GM12878 (cell line): ENCODE results near the gene HYOU1. TPM values are rescaled to one million over a fixed set of nuclear protein-coding genes. Genes with fewer than 3 reads are reported as not detected.
A peak's percentile ranks its signal among the peaks of the same experiment; 100 is the strongest.

Experiments
- ATAC-seq: fragments of 200-7000 bp; cut with Tn5 transposase; 3 replicates; pipeline ENCODE4 v1.9.1; 2020; ENCODE audit warnings: mild to moderate bottlenecking, moderate library complexity
- BruUV-seq: library from RNA; stranded (reverse); fragments of 400-500 nt; replicated peaks from 2 replicates; lab custom pipeline; 2021; lab: Mats Ljungman, UMichigan
- CTCF ChIA-PET: fragments of 300-600 bp; sonication (Branson Sonifier 250); formaldehyde crosslinking; extraction: SDS; loops from one replicate; lab custom pipeline; 2021; ENCODE audit warnings: inconsistent platforms; lab: Yijun Ruan, JAX
- POLR2A ChIA-PET: fragments of 350-600 bp; formaldehyde crosslinking; extraction: SDS; loops from one replicate; lab custom pipeline; 2021; ENCODE audit warnings: inconsistent platforms; lab: Charles Lee
- RAD21 ChIA-PET: fragments of 300-600 bp; sonication (Branson Sonifier 250); formaldehyde crosslinking; loops from one replicate; lab custom pipeline; 2023; ENCODE audit warnings: antibody characterized with exemption; ENCODE audit not compliant: unreplicated experiment; lab: Charles Lee
- SMC1A ChIA-PET: fragments of 300-600 bp; sonication (Branson Sonifier 250); formaldehyde crosslinking; loops from one replicate; lab custom pipeline; 2023; ENCODE audit not compliant: unreplicated experiment, uncharacterized antibody; lab: Charles Lee
- DNase-seq: peaks from one replicate; pipeline ENCODE4 v3.0.0-alpha.2; 2011; ENCODE audit warnings: low read depth, low spot score
- FAIRE-seq: peaks from 3 replicates; lab custom pipeline; 2011; peaks lifted over from hg19 to GRCh38; lab: Jason Lieb, UNC
- H2AFZ ChIP-seq: 2 replicates; pipeline ENCODE4 v1.6.0; 2011; ENCODE audit warnings: low read depth, low read length, control low read depth; ENCODE audit not compliant: control insufficient read depth
- H3K27ac ChIP-seq: 2 replicates; pipeline ENCODE4 v1.5.1; 2011; ENCODE audit warnings: control low read depth; ENCODE audit not compliant: control insufficient read depth, insufficient read depth
- H3K27me3 ChIP-seq, 2 experiments: replicated peaks in 1 of 2; 2 replicates each; pipeline versions ENCODE4 v1.6.0 to v1.6.1; 2011; ENCODE audit warnings: low read length in 1 of 2; ENCODE audit not compliant: control insufficient read depth in 2 of 2, insufficient read depth in 2 of 2
- H3K36me3 ChIP-seq, 2 experiments: 2 replicates each; pipeline ENCODE4 v1.5.1; 2011; ENCODE audit warnings: low read length in 1 of 2; ENCODE audit not compliant: control insufficient read depth in 2 of 2, insufficient read depth in 2 of 2
- H3K4me1 ChIP-seq: 2 replicates; pipeline ENCODE4 v1.6.1; 2011; ENCODE audit warnings: mild to moderate bottlenecking, low read length, moderate library complexity, mixed read lengths; ENCODE audit not compliant: control insufficient read depth, insufficient read depth
- H3K4me2 ChIP-seq: 2 replicates; pipeline ENCODE4 v1.6.0; 2011; ENCODE audit warnings: control low read depth; ENCODE audit not compliant: control insufficient read depth, insufficient read depth
- H3K4me3 ChIP-seq: fragments of 200-600 bp; sonication (generic); 2 replicates; pipeline ENCODE4 v1.5.1; 2016
- H3K79me2 ChIP-seq: 2 replicates; pipeline ENCODE4 v1.6.0; 2011; ENCODE audit warnings: low read length; ENCODE audit not compliant: control insufficient read depth, insufficient read depth
- H3K9ac ChIP-seq: 2 replicates; pipeline ENCODE4 v1.8.0; 2011; ENCODE audit warnings: low read length, control low read depth, mixed read lengths; ENCODE audit not compliant: control insufficient read depth, insufficient read depth
- H3K9me3 ChIP-seq: replicated peaks from 3 replicates; pipeline ENCODE4 v1.5.1; 2011; ENCODE audit warnings: mild to moderate bottlenecking, low read length; ENCODE audit not compliant: control insufficient read depth, insufficient read depth
- H4K20me1 ChIP-seq: 2 replicates; pipeline ENCODE4 v1.6.0; 2011; ENCODE audit not compliant: control insufficient read depth, insufficient read depth
- HCFC1 ChIP-seq: fragments of 150-350 bp; IDR thresholded peaks from 2 replicates; pipeline ENCODE4 v1.6.1; 2014; ENCODE audit warnings: low read length
- IRF4 ChIP-seq: IDR thresholded peaks from 2 replicates; pipeline ENCODE4 v1.6.1; 2011; ENCODE audit warnings: low read depth, low read length
- MEF2B ChIP-seq: fragments of 450-650 bp; IDR thresholded peaks from 2 replicates; pipeline ENCODE4 v1.6.1; 2018; ENCODE audit warnings: mild to moderate bottlenecking, moderate library complexity; ENCODE audit not compliant: partially characterized antibody, poor library complexity, severe bottlenecking
- STAT1 ChIP-seq: fragments of 450-650 bp; conservative IDR thresholded peaks from 2 replicates; pipeline ENCODE4 v1.6.1; 2014; ENCODE audit warnings: antibody characterized with exemption, mild to moderate bottlenecking
- WGBS: methylation state at CpG from one replicate; pipeline ENCODE4 v1.1.6; 2016; ENCODE audit warnings: low lambda C conversion rate; ENCODE audit not compliant: insufficient replicate concordance, insufficient coverage; ENCODE audit errors: missing lambda C conversion rate; 5-methylcytosine and 5-hydroxymethylcytosine counted together
- in situ Hi-C: fragments of 300-500 bp; cut with MboI; formaldehyde crosslinking; loops from 9 replicates; pipeline ENCODE4 v1.14.3; 2018; ENCODE audit warnings: mixed read lengths
- intact Hi-C: fragments of 100-400 bp; cut with micrococcal nuclease; formaldehyde crosslinking; loops from one replicate; pipeline ENCODE4 v1.14.2; 2022; ENCODE audit not compliant: unreplicated experiment
- polyA plus RNA-seq, 11 experiments: library from polyadenylated mRNA; depleted of rRNA in 4 of 11; unstranded in 6 of 11; stranded (reverse) in 5 of 11; fragments of >200 nt; fragmentation: Nextera tagmentation in 4 of 11; fragmentation: Illumina TruSeq in 1 of 11; extraction: Ambion mirVana in 4 of 11; extraction: Trizol in 1 of 11; gene quantifications; 1 replicate in 1 of 11; 2 replicates in 10 of 11; pipeline versions ENCODE4 v1.2.1 to v1.2.3, GENCODE V29; 2011 to 2016; ENCODE audit warnings: inconsistent platforms in 2 of 11, missing spikeins in 2 of 11, low read depth in 1 of 11
- total RNA-seq, 4 experiments: library from RNA; depleted of rRNA in 3 of 4; stranded (reverse); fragments of >200 nt in 3 of 4; fragmentation: Illumina TruSeq in 1 of 4; extraction: Trizol in 1 of 4; gene quantifications; 2 replicates each; pipeline versions ENCODE4 v1.2.1 to v1.2.3, GENCODE V29; 2013 to 2021
- TF ChIP-seq, protein P1 (sequence below): fragments of 450-650 bp; IDR thresholded peaks from 2 replicates; pipeline ENCODE4 v1.6.1; 2016; ENCODE audit warnings: mild to moderate bottlenecking

Gene HYOU1
- total and polyA plus RNA-seq, 10 of the 15 experiments (the other 5 are each of a cell fraction or from before 2014, with no cell fraction given), result 15.4 to 157 (median 109) TPM

DNA sequence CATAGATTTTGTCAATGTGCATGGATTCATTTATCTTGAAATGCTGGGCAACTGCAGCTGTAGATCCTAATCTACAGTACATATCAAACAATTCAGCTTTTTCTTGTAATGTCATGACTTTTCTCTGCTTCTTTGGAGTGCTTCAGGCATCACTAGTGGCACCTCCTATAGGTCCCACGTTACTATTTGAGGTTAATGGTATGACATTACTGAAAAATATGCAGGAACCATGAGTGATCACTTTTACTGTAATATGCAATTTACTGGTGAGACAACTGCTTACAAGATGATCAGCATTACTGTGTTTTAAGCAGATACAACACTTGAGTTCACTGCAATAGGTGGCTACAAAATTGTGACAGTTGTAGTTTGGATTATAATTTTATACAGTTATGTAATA is 56.1 kb downstream of the HYOU1 start (continued):
- TF ChIP-seq, protein P1, sequence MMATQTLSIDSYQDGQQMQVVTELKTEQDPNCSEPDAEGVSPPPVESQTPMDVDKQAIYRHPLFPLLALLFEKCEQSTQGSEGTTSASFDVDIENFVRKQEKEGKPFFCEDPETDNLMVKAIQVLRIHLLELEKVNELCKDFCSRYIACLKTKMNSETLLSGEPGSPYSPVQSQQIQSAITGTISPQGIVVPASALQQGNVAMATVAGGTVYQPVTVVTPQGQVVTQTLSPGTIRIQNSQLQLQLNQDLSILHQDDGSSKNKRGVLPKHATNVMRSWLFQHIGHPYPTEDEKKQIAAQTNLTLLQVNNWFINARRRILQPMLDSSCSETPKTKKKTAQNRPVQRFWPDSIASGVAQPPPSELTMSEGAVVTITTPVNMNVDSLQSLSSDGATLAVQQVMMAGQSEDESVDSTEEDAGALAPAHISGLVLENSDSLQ, result no peak
- TF ChIP-seq STAT1 (no peak), MEF2B (no peak)

DNA sequence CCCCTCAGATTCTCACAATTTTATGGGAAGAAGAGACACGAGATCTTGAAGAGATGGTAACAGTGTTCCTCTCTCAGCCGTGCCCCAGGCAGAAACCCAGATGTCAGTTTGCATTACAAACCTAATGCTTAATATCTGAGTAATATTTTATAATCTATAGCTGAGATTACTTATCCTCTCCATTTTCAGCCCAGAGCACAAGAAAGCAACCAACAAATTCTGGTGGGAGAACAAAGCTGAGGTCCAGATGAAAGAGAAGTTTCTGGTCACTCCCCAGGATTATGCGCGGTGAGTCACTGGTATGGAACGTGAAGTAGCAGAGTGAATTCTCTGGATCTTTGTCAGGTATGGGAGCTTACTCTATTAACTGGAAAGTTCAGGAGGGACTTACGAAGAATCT is 58.2 kb downstream of the HYOU1 start:
- H4K20me1 ChIP-seq, result no peaks in the 10 kb centered on the region
- H3K36me3 ChIP-seq, result 0 out of 4 replicates have a peak, but pooled peaks cover 0 to 2% of the 10 kb centered on the region in 2 experiments
- no peak for ATAC-seq
- no peak for FAIRE-seq
- DNase-seq, result no peak
- H3K9me3 ChIP-seq, result no peaks in the 10 kb centered on the region
- TF ChIP-seq HCFC1 (no peak), IRF4 (no peak)
- H3K4me3 ChIP-seq, result peak overlapping the region; percentile 91
- no peaks in the 10 kb centered on the region for H3K27me3 ChIP-seq
- peak overlapping the region; percentile 74 for H3K9ac ChIP-seq
- peak overlapping the region; percentile 63 for H3K4me2 ChIP-seq
- BruUV-seq, result no TSS peak
- H3K27ac ChIP-seq, result no peak overlapping the region
- RAD21 ChIA-PET, result no interaction called here
- WGBS, result 63% methylated on average over 6 of the region's 6 CpGs
- peaks cover 24% of the 10 kb centered on the region for H3K79me2 ChIP-seq
- intact Hi-C loops (no loop called here), in situ Hi-C loops (no loop called here)
- POLR2A ChIA-PET, result interaction anchor here (1.0 to 1.9 kb wide), 3 partner anchors 16 to 108 kb away, joined by 3 to 9 read pairs (median 5); partner anchors contain the start of genes RPS25 and TRAPPC4
- SMC1A ChIA-PET, result interaction anchor here (1.1 to 5.7 kb wide), 4 partner anchors 19 to 69 kb away, joined by 3 to 26 read pairs (median 3); partner anchors contain the start of genes RPS25, TRAPPC4 and VPS11
- no peaks in the 10 kb centered on the region; the same call in none of the 2 replicates for H3K4me1 ChIP-seq
- CTCF ChIA-PET, result interaction anchor here (2.2 kb wide), 1 partner anchor 325 kb away, joined by 5 read pairs; no protein-coding TSS in a partner anchor
- H2AFZ ChIP-seq, result no peak overlapping the region
